Measurements from ENCODE around the gene MCRIP2. TPM values are rescaled to one million over a fixed set of nuclear protein-coding genes. Genes with fewer than 3 reads are reported as not detected.
A peak's percentile ranks its signal among the peaks of the same experiment; 100 is the strongest.

MCRIP2 gene
- total and polyA plus RNA-seq, 9 of the 15 experiments (the other 6 are each of a cell fraction or from before 2014, with no cell fraction given): 0.80 to 120 (median 35.2) TPM

GRCh38 chr16:642189-643049 lies 791 bp downstream of the MCRIP2 start (continued):
- no peak for TF ChIP-seq HNRNPK (IDR thresholded peaks at IDR 0.05; ENCODE audit: low read depth, low read length, poor library complexity, severe bottlenecking)
- TF ChIP-seq ID3 (CRISPR knock-in tag; IDR thresholded peaks at IDR 0.05): no peak
- no peak for TF ChIP-seq ID3 (tag; IDR thresholded peaks at IDR 0.05)
- TF ChIP-seq U2AF2 (optimal IDR thresholded peaks at IDR 0.05; ENCODE audit: low read depth, low read length): no peak
- TF ChIP-seq ZFPM2 (CRISPR knock-in tag; IDR thresholded peaks at IDR 0.05): no peak
- no peak for TF ChIP-seq SRSF1 (IDR thresholded peaks at IDR 0.05; ENCODE audit: low read depth, low read length)
- no peak for TF ChIP-seq CBX5 (IDR thresholded peaks at IDR 0.05; ENCODE audit: borderline replicate concordance, low read depth)
- 0 out of 2 replicates have a peak, but pooled peaks have one; percentile 23 for TF ChIP-seq BHLHE40 (IDR thresholded peaks at IDR 0.05; ENCODE audit: low read length)
- peak; percentile 49; the same call in 1 of the 2 replicates for TF ChIP-seq SP1 (CRISPR knock-in tag; IDR thresholded peaks at IDR 0.05)
- no peak for TF ChIP-seq SP2 (IDR thresholded peaks at IDR 0.05; ENCODE audit: extremely low read depth, low read depth, low read length, poor library complexity, severe bottlenecking)
- peak; percentile 11; the same call in 1 of the 2 replicates for TF ChIP-seq ZBTB1 (CRISPR knock-in tag; IDR thresholded peaks at IDR 0.05; ENCODE audit: borderline replicate concordance, low read depth)
